HG03095 (cell line): ENCODE measurements around the gene C2orf81.
"Not testable (repeated sequence)": the region's sequence is repeated elsewhere in the genome, so short reads cannot be mapped to it uniquely, and the experiment has no call there.

ENCODE experiments used
- ATAC-seq: cut with Tn5 transposase; IDR thresholded peaks from one replicate; pipeline ENCODE4 v1.9.1; 2021; ENCODE audit warnings: moderate library complexity; ENCODE audit not compliant: unreplicated experiment

The C2orf81 gene

DNA sequence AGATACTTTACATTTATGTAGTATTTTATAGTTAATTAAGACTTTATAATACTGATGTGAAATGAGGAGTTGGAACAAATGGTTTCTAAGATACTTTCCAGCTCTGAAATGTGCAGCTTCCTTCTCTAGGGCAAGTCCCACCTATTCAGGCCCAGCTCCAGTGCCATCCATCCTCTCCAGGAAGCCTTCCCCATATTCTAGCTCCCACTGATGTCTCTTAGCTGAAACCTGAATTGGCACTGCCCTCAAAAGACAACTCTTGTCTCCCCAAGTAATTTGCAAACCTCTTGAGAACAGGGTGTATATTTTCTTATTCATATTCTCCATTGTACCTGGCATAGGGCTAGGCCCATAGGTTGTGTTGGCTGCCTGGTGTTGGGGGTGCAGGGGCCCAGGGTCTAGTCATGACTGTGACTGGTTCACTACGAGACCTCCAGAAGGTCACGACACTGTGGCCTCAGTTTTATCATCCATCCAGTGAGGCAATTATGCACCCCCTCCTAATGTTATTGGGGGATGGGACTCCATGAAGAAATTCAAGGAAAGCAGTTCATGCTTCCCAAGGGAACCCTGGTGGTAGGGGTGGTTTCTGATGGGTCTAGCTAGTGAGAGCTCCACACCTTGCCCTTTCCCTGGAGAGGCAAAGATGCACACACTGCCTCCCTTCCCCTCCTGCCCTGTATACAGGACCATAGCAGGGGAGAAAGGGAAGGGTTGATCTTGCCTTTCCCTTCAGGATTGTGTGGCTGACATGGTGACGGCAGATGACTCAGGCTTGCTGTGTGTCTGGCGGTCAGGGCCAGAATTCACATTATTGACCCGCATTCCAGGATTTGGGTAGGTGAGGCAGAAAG, 2.9 kb upstream of the C2orf81 start:
- no peak for ATAC-seq

DNA sequence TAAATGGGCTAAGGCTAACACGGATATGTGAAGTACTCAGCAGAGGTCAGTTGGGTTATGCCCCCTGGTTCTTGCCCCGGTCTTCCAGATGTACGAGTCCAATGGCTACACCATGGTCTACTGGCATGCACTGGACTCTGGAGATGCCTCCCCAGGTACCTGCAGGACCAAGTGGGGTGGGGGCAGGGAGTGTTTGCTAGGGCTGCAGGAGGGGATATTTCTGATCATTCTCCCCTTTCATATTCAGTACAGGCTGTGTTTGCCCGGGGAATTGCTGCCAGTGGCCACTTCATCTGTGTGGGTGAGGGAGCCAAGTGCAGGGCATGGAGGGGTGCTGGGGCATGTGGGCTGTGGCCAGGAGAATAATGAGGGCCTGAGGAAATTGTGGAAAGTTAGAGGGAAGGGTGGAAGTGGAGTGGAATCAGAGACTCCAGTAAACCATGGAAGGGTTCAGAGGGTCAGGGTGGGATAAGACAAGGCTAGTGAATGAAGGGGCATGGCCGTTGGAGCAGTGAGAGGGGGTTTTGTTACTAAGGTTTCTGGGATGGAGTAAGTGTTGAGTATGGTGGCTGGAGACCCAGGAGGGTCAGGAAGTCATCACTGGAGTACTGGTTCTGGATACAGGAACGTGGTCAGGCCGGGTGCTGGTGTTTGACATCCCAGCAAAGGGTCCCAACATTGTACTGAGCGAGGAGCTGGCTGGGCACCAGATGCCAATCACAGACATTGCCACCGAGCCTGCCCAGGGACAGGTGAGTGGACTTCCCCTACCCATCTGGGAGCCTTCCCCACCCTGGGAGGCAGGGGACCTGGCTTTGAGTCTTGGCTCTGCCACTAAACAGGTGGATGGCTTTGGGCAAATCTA, 2.0 kb upstream of the C2orf81 start:
- no peak for ATAC-seq

DNA sequence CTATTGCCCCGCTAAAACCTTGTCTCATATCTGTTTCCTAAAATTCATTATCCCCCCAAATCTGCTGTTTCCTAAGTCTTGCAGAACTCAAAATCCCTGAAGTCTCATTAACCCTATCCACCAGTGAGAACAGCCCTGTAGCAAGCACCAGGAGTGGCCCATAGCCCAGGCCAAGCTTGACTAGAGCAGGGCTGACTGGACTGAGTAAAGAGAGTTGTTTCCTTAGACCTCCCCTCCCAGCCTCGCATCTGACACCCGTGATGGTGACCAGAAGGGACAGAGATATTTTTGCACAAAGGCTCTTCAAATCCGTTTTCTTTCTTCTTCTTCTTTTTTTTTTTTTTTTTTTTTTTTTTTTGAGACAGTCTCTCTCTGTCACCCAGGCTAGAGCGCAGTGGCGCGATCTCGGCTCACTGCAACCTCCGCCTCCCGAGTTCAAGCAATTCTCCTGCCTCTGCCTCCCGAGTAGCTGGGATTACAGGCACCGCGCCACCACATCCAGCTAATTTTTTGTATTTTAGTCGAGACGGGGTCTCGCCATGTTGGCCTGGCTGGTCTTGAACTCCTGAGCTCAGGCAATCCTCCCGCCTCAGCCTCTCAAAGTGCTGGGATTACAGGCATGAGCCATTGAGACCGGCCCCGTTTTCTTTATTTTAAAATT, 846 bp downstream of the C2orf81 start:
- not testable (repeated sequence) for ATAC-seq

DNA sequence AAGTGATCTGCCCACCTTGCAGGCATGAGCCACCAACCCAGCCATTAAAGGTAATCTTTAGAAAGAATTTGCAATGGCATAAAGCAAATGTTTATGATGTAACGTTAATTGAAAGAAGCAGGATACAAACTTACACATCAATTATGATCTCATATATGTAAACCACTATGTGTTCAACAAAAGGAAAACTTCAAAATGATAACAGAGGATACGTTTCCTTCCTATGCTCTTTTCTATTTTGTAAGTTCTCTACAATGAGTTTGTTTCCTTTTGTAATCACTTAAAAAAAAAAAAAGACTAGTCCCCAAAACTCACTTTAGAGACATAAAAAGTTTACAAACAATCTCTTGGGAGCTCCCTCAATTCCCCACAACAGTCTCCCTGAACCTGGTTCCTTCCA, 1.4 kb downstream of the C2orf81 start:
- ATAC-seq = no peak

DNA sequence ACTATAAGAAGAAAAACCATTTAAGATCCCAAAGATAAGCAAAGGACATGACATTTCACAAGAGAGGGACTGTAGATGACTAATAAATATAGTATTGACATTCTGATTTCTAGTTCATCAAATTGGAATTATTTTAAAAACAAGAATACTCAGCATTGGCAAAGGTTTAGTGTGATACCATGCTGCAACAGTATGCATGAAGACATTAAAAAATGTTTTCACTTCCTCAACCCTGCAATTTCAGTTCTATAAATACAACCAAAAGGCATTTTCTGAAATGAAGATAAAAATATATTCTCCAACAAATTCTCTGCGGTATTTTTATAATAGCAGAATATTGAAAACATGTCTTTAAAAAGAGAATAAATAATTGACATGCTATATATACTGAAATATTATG, 2.1 kb downstream of the C2orf81 start:
- ATAC-seq = no peak

DNA sequence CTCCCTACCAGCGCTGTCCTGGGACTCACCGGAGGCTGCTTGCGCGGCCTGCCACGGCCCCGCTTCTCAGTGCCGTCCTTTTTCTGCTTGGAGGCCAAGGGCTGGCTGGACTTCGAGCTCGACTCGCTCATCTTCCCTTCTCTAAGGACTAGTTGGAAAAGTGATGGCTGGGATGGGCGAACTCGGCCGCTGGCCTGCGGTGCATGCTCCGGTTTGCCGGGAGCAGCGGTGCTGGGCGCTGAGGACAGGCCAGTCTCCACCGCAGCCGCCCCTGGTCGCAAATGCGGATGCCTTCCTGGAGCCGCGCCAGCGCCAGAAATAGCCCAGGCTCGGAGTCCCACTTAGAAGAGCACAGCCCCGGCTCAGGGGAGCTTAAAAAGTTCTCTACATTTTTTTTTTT, 3.1 kb downstream of the C2orf81 start:
- ATAC-seq = no peak

DNA sequence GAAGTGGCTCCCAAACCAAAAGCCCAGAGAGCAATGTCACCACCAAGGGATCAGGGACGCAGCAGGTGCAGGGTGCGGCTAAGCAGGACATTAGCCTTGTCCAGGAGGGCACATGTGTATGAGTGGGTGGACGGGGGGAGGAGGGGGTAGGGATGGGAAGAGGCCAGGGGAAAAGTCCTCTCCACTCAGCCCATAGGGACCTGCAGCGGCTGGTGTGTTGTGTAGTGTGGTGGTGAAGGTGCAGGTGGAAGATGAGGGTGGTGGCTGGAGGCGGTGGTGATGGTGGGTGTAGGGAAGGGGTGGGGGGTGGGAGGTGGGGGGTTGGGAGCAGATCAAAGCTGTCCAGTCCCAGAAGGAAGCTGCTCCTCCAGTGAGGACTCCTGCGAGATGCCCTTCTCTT, 3.7 kb downstream of the C2orf81 start:
- ATAC-seq = no peak

DNA sequence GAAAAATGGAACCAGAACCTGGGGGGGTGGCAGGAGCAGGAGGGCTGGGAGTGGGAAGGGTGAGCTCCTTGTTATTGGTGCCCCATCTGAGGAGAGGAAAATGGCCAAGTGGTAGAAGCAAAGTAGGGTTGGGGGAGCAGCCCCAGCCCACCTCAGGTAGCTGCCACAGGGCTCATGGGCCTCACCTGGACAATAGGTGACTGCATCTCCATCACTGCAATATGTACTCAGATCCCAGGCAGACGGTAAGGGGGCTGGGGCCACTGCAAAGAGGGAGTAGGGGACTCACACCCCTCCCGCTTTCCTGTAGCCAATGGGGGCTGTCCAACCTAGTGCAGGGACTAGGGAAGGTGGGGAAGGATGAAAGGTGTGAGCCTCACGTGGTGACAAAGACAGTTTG, 4.2 kb downstream of the C2orf81 start:
- no peak for ATAC-seq

DNA sequence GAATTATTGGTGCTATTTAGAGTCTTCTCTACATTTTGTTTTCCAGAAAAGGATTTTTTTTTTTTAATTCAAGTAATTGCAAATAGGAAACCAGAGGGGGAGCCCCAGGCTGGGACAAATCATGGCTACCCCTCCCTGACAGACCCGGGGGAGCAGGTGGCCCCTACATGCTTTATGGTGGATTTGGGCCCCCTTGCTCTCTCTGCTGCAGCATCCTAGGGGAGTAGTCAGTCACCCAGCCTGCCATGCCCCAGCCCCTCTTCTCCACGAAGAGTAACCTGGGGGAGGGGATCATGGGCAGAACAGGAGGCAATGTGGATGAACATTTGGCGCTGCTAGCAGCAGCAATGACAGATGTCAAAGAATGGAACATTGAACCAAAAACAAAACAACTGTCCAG, 4.6 kb downstream of the C2orf81 start:
- no peak for ATAC-seq

DNA sequence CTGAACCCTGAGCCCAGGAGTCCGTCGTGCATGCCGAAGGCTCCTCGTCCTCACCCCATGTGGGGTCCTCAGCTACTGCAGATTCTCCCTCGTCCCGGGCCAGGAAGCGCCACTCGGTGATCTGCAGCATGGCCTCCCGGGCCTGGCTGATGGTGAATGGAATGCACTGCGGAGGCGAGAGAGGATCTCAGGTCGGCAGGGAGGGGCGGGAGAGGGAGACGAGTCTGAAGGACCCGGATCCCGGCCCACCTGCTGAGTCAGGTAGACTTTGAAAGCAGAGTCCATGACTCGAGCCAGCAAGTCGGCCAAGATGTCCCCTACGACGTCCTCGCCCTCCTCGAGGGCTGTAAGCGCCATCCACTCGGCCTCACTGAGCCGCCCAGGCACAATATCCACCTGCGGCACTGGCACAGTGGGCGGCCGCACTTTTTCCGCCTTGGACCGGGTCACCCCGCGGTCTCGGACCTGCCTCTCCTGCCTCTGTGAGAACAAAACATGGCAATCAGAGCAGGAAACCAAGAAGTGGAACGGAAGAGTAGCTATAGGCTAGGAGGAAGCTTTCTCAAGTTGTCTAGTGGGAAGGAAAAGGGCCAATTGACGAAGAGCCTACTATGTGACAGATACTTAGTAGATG, 5.5 kb downstream of the C2orf81 start:
- ATAC-seq = no peak

DNA sequence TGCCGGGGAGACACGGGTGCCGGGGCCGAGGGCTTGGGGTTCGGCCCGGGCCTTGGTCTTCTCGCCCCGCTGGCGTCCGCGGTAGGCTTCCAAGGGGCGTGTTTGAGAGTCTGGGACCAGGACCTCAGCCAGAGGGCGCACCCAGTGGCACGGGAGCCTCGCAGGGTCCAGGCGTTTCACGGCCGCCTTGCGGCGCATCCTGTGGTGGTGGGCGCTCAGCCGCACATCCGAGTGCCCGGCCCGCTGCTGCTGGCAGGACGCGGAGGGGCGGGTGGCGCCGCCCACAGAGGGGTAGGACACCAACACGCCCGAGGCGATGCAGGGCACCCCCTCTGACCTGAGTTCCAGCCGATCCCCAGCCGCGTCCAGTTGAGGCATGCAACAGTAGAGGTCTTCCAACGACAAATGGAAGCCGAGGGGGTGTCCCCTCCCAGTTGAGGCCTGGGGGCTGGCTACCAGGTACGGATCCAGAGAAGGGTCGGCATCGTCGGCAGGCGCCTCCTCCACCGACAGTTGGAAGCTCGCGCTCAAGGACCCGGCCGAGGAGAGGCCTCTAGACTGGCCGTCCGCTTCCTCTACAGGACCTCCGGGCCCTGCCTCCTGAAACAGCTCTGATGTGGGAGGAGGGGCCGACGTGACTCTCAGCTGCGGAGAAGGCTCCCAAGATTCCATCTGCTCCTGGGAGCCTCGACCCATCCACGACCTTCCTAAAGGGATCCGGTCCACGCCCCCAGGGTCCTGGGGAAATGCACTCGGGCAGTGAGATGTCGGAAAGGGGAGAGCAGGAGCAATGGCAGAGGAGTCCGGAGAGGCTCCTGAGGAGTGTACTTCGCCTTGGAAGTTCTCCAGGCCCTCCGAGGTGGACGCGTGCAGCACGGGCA, 6.3 kb downstream of the C2orf81 start:
- no peak for ATAC-seq

DNA sequence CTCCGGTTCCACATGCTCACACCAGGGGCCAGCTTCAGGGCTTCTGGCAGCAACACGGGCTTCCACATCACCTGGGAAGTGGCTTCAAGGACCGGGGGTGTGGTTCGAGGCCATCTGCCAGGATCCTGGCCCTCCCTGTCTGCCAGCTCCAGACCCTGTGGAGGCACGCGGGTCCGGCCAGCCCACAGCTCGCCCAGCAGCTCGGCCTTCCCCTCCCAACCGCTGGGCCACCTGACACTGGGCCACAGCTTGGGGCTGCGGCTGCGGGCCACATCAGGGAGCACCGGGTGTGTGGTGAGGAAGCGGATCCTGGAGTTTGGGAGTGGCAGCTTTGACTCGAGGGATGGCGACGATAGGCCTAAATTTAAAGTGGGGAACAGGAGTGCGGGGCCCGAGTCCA, 7.0 kb downstream of the C2orf81 start:
- ATAC-seq = no peak

DNA sequence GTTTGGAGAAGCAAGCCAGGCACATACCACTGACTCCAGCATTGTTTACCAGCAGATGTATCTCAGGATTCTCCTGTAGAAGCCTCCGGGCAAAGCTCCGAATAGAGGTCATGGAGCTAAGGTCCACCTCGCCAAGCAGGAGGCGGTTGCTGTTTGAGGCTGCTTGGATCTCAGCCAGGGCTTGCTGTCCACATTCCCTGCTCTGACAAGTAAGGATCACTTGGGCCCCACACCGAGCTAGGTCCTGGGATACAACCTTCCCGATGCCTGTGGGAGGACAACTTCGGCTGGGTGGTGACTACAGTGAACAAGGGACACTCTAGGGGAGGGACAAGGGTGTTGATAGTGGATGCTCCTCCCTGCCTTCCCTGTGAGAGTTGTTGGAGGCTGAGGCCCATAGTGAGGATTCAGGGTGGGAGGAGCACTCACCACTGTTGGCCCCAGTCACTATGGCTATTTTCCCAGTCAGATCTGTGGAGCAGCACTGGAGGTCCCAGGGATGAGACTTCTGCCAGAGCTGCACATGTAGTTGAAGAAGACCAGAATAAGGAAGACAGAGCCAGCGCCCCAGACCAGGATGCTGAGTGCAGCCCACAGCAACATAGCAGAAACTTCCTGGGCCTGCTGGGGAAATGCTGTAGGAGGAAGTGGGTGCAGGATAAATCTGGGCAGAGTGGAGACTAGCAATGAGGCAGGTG, 8.3 kb downstream of the C2orf81 start:
- no peak for ATAC-seq

DNA sequence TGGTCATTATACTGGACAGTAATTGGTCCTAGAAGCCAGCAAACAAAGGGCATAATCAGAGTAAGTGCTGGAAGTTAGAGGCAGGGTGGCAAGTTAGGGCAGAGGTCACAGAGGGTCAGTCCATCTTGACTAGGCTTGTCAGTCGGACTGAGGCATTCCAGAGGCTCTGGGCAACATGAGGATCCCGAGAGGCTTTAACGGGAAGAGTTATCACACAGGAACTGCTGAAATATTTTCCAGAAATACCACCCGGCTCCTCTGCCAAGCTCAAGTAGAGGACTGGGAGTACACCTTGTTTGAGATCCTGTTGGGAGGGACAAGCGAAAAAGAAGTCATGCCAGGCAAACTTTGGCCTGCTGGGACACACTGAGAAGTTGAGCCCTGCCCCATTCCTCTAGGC, 13.7 kb downstream of the C2orf81 start:
- no peak for ATAC-seq

DNA sequence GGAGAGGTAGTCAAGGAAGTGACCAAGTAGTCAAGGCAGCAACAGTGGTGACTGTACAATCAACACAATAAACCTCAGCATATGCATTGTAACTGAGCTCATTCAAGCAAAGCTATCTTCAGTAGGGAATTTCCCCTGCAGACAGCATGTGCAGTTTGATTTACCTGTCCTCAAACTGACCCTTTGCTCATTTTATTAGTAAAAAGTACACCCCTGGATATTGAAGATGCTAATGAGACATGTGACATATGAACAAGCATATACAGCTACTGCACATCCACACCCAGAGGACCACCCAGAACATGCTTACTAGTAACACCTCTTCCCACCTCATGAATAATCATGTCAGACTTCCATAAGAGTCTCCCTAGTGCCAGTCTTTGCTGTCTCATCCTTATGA, 15.4 kb downstream of the C2orf81 start:
- ATAC-seq = no peak

DNA sequence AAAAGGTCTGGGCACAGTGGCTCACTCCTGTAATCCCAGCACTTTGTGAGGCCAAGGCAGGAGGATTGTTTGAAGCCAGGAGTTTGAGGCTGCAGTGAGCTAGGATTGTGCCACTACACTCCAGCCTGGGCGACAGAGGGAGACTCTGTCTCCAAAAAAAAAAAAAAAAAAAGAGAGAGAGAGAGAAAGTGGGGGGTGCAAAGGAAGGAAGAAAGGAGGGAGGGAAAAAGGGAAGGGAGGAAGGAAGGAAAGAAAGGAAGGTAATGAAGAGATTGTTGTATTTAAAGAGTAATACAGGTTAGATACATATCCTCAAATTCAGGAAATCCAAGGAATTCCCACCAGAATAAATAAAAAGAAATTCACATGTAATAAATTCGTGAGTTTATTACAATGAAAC, 19.5 kb downstream of the C2orf81 start:
- ATAC-seq = no peak

DNA sequence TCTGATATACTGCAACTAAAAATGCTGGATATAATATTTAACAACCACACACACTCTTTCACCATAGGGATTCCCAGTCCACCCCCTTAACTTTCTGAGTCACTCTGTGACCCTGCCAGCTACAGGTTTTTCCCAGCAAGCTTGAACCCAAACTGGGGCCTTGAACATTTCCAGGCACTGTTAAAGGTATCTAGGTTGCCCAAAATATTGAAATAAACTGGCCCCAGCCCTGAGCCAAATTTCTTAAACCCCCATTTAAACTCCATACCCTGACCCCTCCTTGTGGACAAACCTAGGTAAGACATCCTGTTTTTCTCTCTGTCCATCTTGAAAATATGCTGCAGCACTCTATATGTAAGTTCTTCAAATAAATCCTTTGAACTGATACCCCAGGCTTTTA, 21.6 kb downstream of the C2orf81 start:
- ATAC-seq = no peak

DNA sequence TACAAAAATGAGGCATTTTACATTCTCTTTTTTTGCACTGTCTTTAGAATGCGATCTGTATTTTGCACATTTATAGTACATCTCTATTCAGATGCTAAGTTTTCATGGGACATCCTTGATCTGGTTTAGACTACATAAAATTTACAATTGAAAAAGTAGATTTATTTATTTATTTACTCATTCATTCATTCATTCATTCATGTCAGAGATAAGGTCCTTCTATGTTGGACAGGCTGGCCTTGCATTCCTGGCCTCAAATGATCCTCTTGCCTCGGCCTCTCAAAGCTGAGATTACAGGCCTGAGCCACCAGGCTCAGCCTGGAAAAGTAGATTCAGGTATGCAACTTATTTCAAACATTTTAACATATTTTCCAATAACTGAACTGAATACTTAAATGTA, 25.3 kb downstream of the C2orf81 start:
- no peak for ATAC-seq

DNA sequence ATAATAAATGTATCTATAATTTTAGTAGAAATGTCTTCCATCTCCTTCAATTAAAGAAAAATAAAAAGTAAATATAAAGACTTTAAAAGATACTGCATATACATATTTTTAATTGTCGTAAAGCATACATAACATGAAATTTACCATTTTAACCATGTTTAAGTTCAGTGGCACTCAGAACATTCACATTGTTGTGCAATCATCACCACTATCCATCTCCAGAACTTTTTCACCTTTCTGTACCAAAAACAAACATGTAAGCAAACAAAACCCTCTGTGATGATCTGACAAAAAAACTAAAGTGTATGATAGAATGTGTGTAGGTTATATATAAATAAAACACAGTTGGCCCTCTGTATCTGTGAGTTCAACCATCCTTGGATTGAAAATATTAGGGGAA, 27.9 kb downstream of the C2orf81 start:
- no peak for ATAC-seq

DNA sequence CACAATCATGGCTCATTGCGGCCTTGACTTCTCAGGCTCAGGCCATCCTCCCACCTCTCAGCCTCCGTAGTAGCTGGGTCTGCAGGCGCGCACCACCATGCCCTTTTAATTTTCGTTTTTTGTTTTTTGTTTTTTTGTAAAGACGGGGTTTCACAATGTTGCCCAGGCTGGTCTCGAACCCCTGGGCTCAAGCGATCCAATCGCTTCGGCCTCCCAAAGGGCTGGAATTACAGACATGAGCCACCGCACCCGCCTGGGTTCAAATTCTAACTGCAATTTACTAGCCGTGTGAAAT, 29.0 kb downstream of the C2orf81 start:
- ATAC-seq = no peak
